GM19452 (cell line): ENCODE results near the gene LY6G5B.

Experiments used
- ATAC-seq: cut with Tn5 transposase; IDR thresholded peaks from one replicate; pipeline ENCODE4 v1.9.1; 2021; ENCODE audit not compliant: unreplicated experiment

The LY6G5B gene

GRCh38 chr6:31640612-31641011 is 29.2 kb upstream of the LY6G5B start:
- ATAC-seq, result no peak

GRCh38 chr6:31641370-31641769 is 28.4 kb upstream of the LY6G5B start:
- ATAC-seq, result no peak

- ATAC-seq, result no peak
Observed at GRCh38 chr6:31642798-31643570, 26.8 kb upstream of the LY6G5B start.

GRCh38 chr6:31643818-31644454 is 25.8 kb upstream of the LY6G5B start:
- ATAC-seq, result no peak

- ATAC-seq, result no peak
Observed at GRCh38 chr6:31645325-31645724, 24.5 kb upstream of the LY6G5B start.

- ATAC-seq, result peak; percentile 19
Observed at GRCh38 chr6:31651602-31652191, 18.1 kb upstream of the LY6G5B start.

- peak; percentile 52 for ATAC-seq
Observed at GRCh38 chr6:31652925-31653724, 16.7 kb upstream of the LY6G5B start.

- no peak for ATAC-seq
Observed at GRCh38 chr6:31654574-31655348, 15.0 kb upstream of the LY6G5B start.

GRCh38 chr6:31655349-31656237 is 14.2 kb upstream of the LY6G5B start, which contains the start of gene APOM:
Gene APOM (plus strand): TSS chr6:31655894. CDS start chr6:31655967, 73 bp downstream.
- ATAC-seq, result no peak

GRCh38 chr6:31657406-31658157 is 12.2 kb upstream of the LY6G5B start:
- no peak for ATAC-seq

- ATAC-seq, result no peak
Observed at GRCh38 chr6:31658158-31658688, 11.6 kb upstream of the LY6G5B start.

- no peak for ATAC-seq
Observed at GRCh38 chr6:31658983-31659648, 10.7 kb upstream of the LY6G5B start.

GRCh38 chr6:31659649-31660380 is 10.0 kb upstream of the LY6G5B start:
- no peak for ATAC-seq

- ATAC-seq, result no peak
Observed at GRCh38 chr6:31660381-31661261, 9.2 kb upstream of the LY6G5B start, which contains the start of gene C6orf47. Gene C6orf47 (minus strand): TSS chr6:31660778. CDS start chr6:31659947, 831 bp downstream.

- ATAC-seq, result no peak
Observed at GRCh38 chr6:31661262-31662123, 8.3 kb upstream of the LY6G5B start.
